Muscle layer of colon (tissue), 2 donors: Measurements from ENCODE around the gene CDH7.

Experiments
- H3K27ac ChIP-seq: one replicate; pipeline ENCODE4 v1.7.0; 2013; ENCODE audit warnings: low read depth, mild to moderate bottlenecking, low read length, moderate library complexity
- H3K27me3 ChIP-seq, 2 donors: one replicate each; pipeline ENCODE4 v1.7.0; 2013; ENCODE audit warnings: low read length in 2 of 2, mild to moderate bottlenecking in 2 of 2; ENCODE audit not compliant: insufficient read depth in 2 of 2, control insufficient read depth in 1 of 2
- H3K36me3 ChIP-seq: one replicate; pipeline ENCODE4 v1.7.0; 2013; ENCODE audit warnings: mild to moderate bottlenecking, low read length; ENCODE audit not compliant: insufficient read depth
- H3K4me1 ChIP-seq: one replicate; pipeline ENCODE4 v1.7.0; 2013; ENCODE audit warnings: mild to moderate bottlenecking, low read length; ENCODE audit not compliant: insufficient read depth
- H3K4me3 ChIP-seq, 2 donors: one replicate each; pipeline ENCODE4 v1.7.0; 2013; ENCODE audit warnings: low read length in 2 of 2, low read depth in 1 of 2, mild to moderate bottlenecking in 1 of 2, moderate library complexity in 1 of 2
- H3K9ac ChIP-seq: one replicate; pipeline ENCODE4 v1.7.0; 2013; ENCODE audit warnings: low read length
- H3K9me3 ChIP-seq: one replicate; pipeline ENCODE4 v1.7.0; 2013; ENCODE audit warnings: mild to moderate bottlenecking, low read length
- donor health status: abdominal sarcoma.
- donor health status: Adenocarcinoma of cecum.

Gene CDH7

DNA sequence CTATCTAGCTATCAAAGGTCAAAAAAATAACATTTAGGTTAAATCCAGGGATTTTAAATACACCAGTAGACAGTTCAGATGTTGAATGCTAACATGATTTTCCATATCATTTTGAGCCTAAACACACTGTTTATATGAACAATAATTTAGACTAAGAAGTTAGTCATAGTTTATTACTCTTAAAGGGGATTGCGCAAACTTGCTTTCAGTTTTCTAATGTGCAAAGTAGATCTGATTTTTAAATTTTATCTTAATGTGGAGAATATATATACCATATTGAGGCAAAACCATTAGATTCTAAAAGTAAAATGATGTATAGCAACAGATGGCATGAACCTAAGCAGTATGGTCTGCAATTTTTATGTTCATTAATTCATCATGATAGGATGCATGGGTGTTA is 76.6 kb downstream of the CDH7 start:
- H3K36me3 ChIP-seq, result no peaks in the 10 kb centered on the region
- no peaks in the 10 kb centered on the region for H3K9me3 ChIP-seq
- H3K4me1 ChIP-seq, result no peaks in the 10 kb centered on the region
- no peak overlapping the region for H3K4me3 ChIP-seq
- no peak overlapping the region for H3K9ac ChIP-seq
- no peaks in the 10 kb centered on the region for H3K27me3 ChIP-seq
- H3K27ac ChIP-seq, result no peak overlapping the region

DNA sequence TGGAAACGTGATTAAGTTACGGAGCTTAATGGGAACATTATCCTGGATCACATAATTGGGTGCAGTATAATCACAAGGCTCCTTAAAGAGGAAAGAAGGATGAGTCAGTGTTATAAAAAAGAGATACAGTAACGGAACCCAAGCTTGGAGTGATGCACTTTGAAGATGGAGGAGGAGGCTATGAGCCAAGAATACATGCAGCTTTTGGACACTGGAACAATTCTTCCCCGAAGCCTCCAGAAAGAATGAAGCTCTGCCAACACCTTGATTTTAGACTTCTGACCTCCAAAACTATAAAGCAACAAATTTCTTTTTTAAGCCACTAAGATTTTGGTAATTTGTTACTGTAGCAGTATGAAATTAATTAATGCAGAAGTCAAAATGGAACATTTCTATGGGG is 85.1 kb downstream of the CDH7 start:
- H3K4me3 ChIP-seq, result no peak overlapping the region
- no peaks in the 10 kb centered on the region for H3K36me3 ChIP-seq
- no peak overlapping the region for H3K27ac ChIP-seq
- H3K9me3 ChIP-seq, result no peaks in the 10 kb centered on the region
- H3K27me3 ChIP-seq, result no peaks in the 10 kb centered on the region
- H3K9ac ChIP-seq, result no peak overlapping the region
- H3K4me1 ChIP-seq, result no peaks in the 10 kb centered on the region

DNA sequence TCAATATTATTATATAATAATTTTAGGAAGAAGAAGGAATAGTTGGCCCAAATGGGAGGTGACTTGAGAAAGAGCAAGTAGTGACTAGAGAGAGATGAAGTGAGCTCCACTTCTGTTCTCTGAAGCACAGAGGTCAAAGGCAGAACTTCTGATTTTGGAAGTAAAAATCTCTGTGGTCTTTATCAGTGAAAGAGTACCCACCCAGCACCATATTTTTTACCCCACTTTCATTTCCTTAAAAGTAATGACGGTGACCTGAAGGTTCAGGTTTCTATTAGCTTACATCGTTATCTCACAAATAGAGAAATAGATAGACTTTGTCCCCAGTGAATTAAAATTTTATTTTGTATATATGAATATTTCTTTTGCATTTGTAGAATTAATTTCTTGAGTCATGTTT is 95.3 kb downstream of the CDH7 start:
- H3K9ac ChIP-seq, result no peak overlapping the region
- no peaks in the 10 kb centered on the region for H3K9me3 ChIP-seq
- H3K27me3 ChIP-seq, result no peaks in the 10 kb centered on the region
- H3K4me1 ChIP-seq, result no peaks in the 10 kb centered on the region
- no peak overlapping the region for H3K27ac ChIP-seq
- H3K4me3 ChIP-seq, result no peak overlapping the region
- H3K36me3 ChIP-seq, result no peaks in the 10 kb centered on the region

DNA sequence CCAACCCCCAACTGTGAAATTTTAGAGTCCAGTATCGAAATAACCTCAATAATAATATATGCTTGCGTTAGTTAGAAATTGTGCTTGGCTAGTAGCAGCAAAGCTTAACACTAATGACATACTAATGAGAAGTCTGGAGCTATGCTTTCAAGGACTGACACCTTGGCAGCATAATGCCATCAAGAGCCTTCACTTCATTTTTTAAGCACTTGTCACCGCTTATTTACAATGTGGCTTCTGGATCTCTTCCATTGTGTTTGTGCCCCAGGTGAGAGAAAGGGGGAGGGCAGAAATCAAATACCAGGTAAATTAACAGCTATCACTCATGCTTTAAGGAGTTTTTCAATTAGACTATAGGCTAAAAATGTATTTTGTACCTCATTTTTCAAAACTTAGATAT is 101.5 kb downstream of the CDH7 start:
- Histone ChIP-seq H3K9ac (no peak overlapping the region), H3K27ac (no peak overlapping the region), H3K27me3 (no peaks in the 10 kb centered on the region), H3K36me3 (no peaks in the 10 kb centered on the region), H3K4me1 (no peaks in the 10 kb centered on the region), H3K9me3 (no peaks in the 10 kb centered on the region), H3K4me3 (no peak overlapping the region)

DNA sequence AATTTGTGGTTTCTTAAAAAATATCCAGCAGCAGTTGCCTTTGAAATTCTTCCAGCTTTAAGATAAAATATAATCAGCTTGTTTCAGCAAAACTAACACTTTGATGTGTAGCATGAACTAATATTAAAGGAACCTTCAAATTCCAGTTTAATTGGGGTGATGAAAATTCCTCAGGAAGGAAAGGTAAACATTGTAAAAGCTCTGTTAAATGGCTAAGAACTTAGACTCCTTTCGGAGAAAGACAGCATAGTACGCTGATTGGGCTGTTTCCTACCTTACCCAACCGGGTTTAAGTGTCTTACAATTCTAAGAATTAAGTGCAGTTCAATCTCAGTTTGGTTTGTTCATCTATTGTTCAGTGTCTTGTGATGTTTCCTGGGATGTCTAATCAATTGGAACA is 108.3 kb downstream of the CDH7 start:
- H3K36me3 ChIP-seq, result no peaks in the 10 kb centered on the region
- no peaks in the 10 kb centered on the region for H3K4me1 ChIP-seq
- H3K4me3 ChIP-seq, result no peak overlapping the region
- H3K27ac ChIP-seq, result no peak overlapping the region
- H3K9ac ChIP-seq, result no peak overlapping the region
- H3K27me3 ChIP-seq, result no peaks in the 10 kb centered on the region
- no peaks in the 10 kb centered on the region for H3K9me3 ChIP-seq

DNA sequence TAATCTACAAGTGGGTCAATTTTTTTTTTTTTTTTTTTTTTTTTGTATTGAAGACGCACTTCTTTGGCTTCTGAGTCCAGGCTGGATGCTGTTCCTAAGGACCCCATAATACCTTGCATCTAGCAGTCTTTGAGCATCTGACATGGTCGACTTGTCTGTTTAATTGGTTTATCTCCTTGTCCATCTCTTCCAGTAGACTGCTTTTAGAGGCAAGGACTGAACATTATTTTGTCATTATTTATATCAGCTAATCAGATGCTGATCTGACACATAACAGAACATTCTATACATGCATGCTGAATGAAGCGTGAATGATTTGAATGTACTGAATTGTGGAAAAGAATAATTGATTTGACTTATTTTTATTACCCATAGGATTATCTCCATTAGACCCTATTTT is 118.7 kb downstream of the CDH7 start:
- Histone ChIP-seq H3K27me3 (no peaks in the 10 kb centered on the region), H3K4me1 (no peaks in the 10 kb centered on the region), H3K4me3 (no peak overlapping the region), H3K36me3 (no peaks in the 10 kb centered on the region), H3K9ac (no peak overlapping the region), H3K27ac (no peak overlapping the region), H3K9me3 (no peaks in the 10 kb centered on the region)

DNA sequence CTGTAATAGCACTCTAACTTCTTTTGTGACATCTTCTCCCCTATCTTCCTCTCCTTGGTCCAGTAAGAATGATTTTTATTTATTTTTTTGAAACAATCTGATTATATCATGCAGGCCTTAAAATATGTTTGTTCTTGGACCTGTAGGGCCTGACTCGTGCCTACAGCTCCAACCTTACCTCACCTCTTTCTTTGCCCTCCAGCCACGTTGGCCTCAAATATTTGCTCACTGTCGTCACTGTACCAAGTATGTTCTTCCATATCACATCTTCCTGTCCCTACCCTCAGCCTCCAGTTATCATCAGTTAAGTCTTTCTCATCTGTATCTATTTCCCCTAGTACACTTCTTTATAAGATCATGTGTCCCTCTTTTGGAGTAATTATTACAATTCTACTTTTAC is 125.5 kb downstream of the CDH7 start:
- Histone ChIP-seq H3K4me1 (no peaks in the 10 kb centered on the region), H3K9me3 (no peaks in the 10 kb centered on the region), H3K27ac (no peak overlapping the region), H3K4me3 (no peak overlapping the region), H3K27me3 (no peaks in the 10 kb centered on the region), H3K9ac (no peak overlapping the region), H3K36me3 (no peaks in the 10 kb centered on the region)

DNA sequence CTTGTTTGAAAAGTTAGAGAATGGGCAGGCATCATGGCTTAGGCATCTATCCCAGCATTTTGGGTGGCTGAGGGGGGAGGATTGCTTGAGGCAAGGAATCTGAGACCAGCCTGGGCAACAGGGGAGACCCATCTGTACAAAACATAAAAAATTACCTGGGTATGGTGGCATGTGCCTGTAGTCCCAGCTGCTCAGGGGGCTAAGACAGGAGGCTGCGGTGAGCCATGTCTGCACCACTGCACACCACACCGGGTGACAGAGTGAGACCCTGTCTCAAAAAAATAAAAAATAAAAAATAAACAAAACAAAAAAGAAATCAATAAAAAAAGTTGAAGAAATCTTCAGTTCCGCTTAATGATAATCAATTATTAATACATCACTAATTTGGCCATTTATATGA is 146.5 kb downstream of the CDH7 start:
- no peaks in the 10 kb centered on the region for H3K4me1 ChIP-seq
- H3K9me3 ChIP-seq, result no peaks in the 10 kb centered on the region
- H3K27me3 ChIP-seq, result no peaks in the 10 kb centered on the region
- H3K4me3 ChIP-seq, result no peak overlapping the region
- H3K27ac ChIP-seq, result no peak overlapping the region
- H3K36me3 ChIP-seq, result no peaks in the 10 kb centered on the region
- no peak overlapping the region for H3K9ac ChIP-seq

DNA sequence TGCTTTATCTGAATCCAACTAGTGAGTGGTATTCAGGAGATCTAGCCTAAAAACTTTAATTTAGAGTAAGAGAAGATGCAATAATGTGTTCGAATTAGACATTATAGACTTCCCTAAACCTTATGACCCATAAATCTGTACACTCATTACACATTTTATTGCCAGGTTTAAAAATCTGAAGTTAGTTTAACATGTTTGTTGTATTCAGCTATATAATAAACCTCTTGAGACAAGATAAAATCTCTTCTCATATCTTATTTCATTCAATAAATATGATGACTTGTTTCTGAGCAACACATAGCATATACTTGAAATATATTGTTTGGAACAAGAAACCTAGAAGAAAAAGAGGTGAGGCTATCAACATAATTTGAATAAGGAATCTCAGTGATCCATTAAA is 150.7 kb downstream of the CDH7 start:
- Histone ChIP-seq H3K27me3 (no peaks in the 10 kb centered on the region), H3K36me3 (no peaks in the 10 kb centered on the region), H3K4me3 (no peak overlapping the region), H3K4me1 (no peaks in the 10 kb centered on the region), H3K9me3 (no peaks in the 10 kb centered on the region), H3K9ac (no peak overlapping the region), H3K27ac (no peak overlapping the region)

DNA sequence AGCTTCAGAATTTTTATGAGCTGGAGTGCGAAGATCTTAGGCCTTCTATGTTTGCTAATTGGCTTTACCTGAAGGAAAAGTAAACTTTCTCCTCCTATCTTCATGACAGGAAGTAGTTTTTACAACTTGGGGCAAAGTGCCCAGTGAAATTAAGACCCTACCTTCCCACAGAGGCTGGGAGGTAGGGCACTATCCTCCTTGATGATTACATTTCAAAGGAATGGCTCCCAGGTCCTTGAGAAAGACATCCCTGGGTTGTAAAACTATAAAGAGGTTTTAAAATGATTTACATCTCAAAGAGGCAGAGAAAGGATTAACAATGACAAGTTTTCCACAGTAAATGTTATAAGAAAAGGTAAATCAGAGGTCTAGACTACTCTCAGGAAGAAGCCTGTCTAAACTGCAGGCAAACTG is 155.8 kb downstream of the CDH7 start:
- H3K27ac ChIP-seq, result no peak overlapping the region
- no peaks in the 10 kb centered on the region for H3K36me3 ChIP-seq
- H3K4me3 ChIP-seq, result no peak overlapping the region
- no peak overlapping the region for H3K9ac ChIP-seq
- H3K27me3 ChIP-seq, result no peaks in the 10 kb centered on the region
- no peaks in the 10 kb centered on the region for H3K4me1 ChIP-seq
- H3K9me3 ChIP-seq, result no peaks in the 10 kb centered on the region

DNA sequence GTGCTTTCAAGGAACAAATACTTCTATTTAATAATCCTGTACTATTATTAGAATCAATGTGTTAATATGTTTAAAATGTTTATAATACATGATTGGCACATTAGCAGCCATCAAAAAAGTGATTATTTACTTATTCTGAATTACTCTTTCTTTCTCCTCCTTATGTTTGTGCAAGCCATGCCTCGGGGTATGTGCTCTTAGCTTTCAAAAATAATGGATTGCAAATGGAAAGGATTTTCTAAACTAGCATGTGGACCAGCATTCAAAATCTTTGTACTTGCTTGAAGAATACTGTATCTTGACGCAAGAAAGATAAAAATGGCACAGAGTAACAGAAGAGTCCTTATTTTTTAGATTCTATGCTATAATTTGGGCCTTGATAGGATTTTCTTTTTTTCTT is 156.5 kb downstream of the CDH7 start:
- no peak overlapping the region for H3K4me3 ChIP-seq
- H3K9ac ChIP-seq, result no peak overlapping the region
- no peak overlapping the region for H3K27ac ChIP-seq
- H3K9me3 ChIP-seq, result no peaks in the 10 kb centered on the region
- no peaks in the 10 kb centered on the region for H3K36me3 ChIP-seq
- H3K4me1 ChIP-seq, result no peaks in the 10 kb centered on the region
- H3K27me3 ChIP-seq, result no peaks in the 10 kb centered on the region

DNA sequence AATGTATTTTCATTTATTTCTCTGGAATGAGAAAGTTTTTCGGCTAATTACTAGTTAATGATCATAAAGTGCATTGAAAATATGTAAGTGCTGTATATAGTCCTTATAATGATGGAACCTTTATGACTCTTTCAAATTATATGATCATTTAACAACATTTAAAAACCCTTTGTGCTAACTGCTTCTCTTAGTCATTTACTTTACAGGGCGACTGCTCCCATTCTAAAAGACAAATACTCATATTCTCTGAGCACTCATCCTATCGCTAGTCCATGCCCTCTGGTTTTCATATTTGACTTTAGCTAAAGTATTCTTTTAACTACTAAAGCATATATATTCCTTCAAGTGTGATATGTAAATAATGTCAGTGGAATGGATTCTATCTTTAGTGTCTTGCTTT is 168.2 kb downstream of the CDH7 start:
- H3K4me1 ChIP-seq, result no peaks in the 10 kb centered on the region
- no peak overlapping the region for H3K27ac ChIP-seq
- no peaks in the 10 kb centered on the region for H3K9me3 ChIP-seq
- H3K9ac ChIP-seq, result no peak overlapping the region
- no peaks in the 10 kb centered on the region for H3K27me3 ChIP-seq
- no peak overlapping the region for H3K4me3 ChIP-seq
- no peaks in the 10 kb centered on the region for H3K36me3 ChIP-seq
